ENCODE measurements around the gene STAB1. TPM values are rescaled to one million over a fixed set of nuclear protein-coding genes. Genes with fewer than 3 reads are reported as not detected.

Gene STAB1
- total and polyA plus RNA-seq, 2 of the 8 experiments (the other 6 are each of a cell fraction or from before 2014, with no cell fraction given): 1.0 to 1.9 TPM

DNA sequence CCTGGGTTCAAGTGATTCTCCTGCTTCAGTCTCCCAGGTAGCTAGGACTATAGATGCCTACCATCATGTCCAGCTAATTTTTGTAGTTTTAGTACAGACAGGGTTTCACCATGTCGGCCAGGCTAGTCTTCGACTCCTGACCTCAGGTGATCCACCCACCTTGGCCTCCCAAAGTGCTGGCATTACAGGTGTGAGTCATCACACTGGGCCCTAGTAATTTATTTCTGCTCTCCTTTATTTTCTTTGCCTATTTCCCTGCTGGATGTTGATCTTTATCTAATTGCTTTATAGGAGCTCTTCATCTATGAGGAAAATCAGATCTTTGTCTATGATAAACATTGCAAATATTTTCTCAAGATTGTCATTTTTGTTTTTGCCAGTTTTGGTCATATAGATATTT is 72.9 kb downstream of the STAB1 start:
- no peak overlapping the region for H2BK5ac ChIP-seq (ENCODE audit: low read depth, low read length)
- ChIA-PET CTCF (ENCODE audit: partially characterized antibody) (interaction anchor here (1.0 kb wide), 1 partner anchor 12 kb away, joined by 4 read pairs; no protein-coding TSS in a partner anchor), POLR2A (ENCODE audit: partially characterized antibody) (interaction anchor here (0.7 kb wide), 1 partner anchor 30 kb away, joined by 3 read pairs; no protein-coding TSS in a partner anchor)
- no peak overlapping the region for H3K4ac ChIP-seq (replicated peaks; ENCODE audit: insufficient read length, low read depth, low read length)
- H2AFZ ChIP-seq (ENCODE audit: low read length): no peak overlapping the region
- no peak overlapping the region for H3K14ac ChIP-seq (ENCODE audit: insufficient read length)
- no peak overlapping the region for H3K27ac ChIP-seq (ENCODE audit: low read depth, low read length)
- H4K5ac ChIP-seq (ENCODE audit: insufficient read length, low read depth, low read length): no peak overlapping the region
- no peak overlapping the region for H3K23ac ChIP-seq (ENCODE audit: insufficient read length)
- H3K36me3 ChIP-seq (ENCODE audit: control insufficient read depth in 2 of 4, insufficient read depth in 4 of 4, low read length in 3 of 4): peaks cover 0 to 11% (median 7%) of the 10 kb centered on the region in 4 experiments; a peak in 6 of 8 replicates
- H3K9me3 ChIP-seq (ENCODE audit: insufficient read depth in 2 of 2, low read depth in 1 of 2, low read length in 1 of 2): no peaks in the 10 kb centered on the region
- no peak overlapping the region for H4K8ac ChIP-seq (ENCODE audit: extremely low read depth, insufficient read depth, low read length)
- no peak overlapping the region for H4K91ac ChIP-seq (replicated peaks; ENCODE audit: insufficient read length, low read length)
- 90% methylated on average over 2 of the region's 2 CpGs; no CpG with 5 or more reads in 1 of the 2 experiments for WGBS, 2 experiments (ENCODE audit: extremely low coverage in 1 of 2, insufficient coverage in 1 of 2, insufficient read length in 1 of 2, insufficient replicate concordance in 2 of 2, low coverage in 1 of 2, low lambda C conversion rate in 2 of 2, missing lambda C conversion rate in 1 of 2)
- no peak overlapping the region for H3K56ac ChIP-seq (replicated peaks; ENCODE audit: insufficient read length, low read depth, low read length)
- H2BK20ac ChIP-seq (ENCODE audit: low read length): no peak overlapping the region
- no peak for FAIRE-seq
- no peak overlapping the region for H3K18ac ChIP-seq (ENCODE audit: extremely low read depth, low read length)
- no peaks in the 10 kb centered on the region for H3K4me1 ChIP-seq (replicated peaks in 1 of 4; ENCODE audit: control insufficient read depth in 3 of 4, insufficient read depth in 4 of 4, low read length in 3 of 4)
- H3K27me3 ChIP-seq (replicated peaks in 1 of 4; ENCODE audit: control insufficient read depth in 3 of 4, extremely low read depth in 1 of 4, insufficient read depth in 3 of 4, low read length in 3 of 4): no peaks in the 10 kb centered on the region
- no peak overlapping the region for H2BK120ac ChIP-seq (replicated peaks; ENCODE audit: low read depth, low read length)
- no peaks in the 10 kb centered on the region for H4K20me1 ChIP-seq (replicated peaks in 1 of 2; ENCODE audit: control insufficient read depth in 1 of 2, insufficient read depth in 2 of 2, low read length in 2 of 2)
- DNase-seq (ENCODE audit: low read depth in 1 of 2, low spot score in 2 of 2): no peak
- no peak overlapping the region for H2BK15ac ChIP-seq (ENCODE audit: low read length)
- no peak overlapping the region for H3K4me2 ChIP-seq (ENCODE audit: insufficient read depth in 1 of 2, low read depth in 2 of 2, low read length in 2 of 2)
- no peak overlapping the region for H2BK12ac ChIP-seq (ENCODE audit: low read depth, low read length)
- no peaks in the 10 kb centered on the region for H3K23me2 ChIP-seq (ENCODE audit: low read depth, low read length)
- H3K79me1 ChIP-seq (ENCODE audit: low read depth, low read length): no peaks in the 10 kb centered on the region
- no peak overlapping the region for H3K9ac ChIP-seq (replicated peaks in 1 of 4; ENCODE audit: extremely low read depth in 1 of 4, low read depth in 3 of 4, low read length in 3 of 4)
- no peaks in the 10 kb centered on the region for H3K79me2 ChIP-seq (ENCODE audit: control insufficient read depth in 1 of 2, insufficient read depth in 2 of 2, low read length in 2 of 2)
- no peak overlapping the region for H2AK5ac ChIP-seq (ENCODE audit: low read depth, low read length)
- H3K4me3 ChIP-seq (ENCODE audit: extremely low read depth in 1 of 4, insufficient read depth in 2 of 4, low read depth in 3 of 4, low read length in 4 of 4): no peak overlapping the region
- no peak for TF ChIP-seq SRF (IDR thresholded peaks at IDR 0.05; ENCODE audit: low read depth, low read length)
- TF ChIP-seq HDAC6 (IDR thresholded peaks at IDR 0.05; ENCODE audit: low read depth, low read length): no peak
- TF ChIP-seq, protein P1, sequence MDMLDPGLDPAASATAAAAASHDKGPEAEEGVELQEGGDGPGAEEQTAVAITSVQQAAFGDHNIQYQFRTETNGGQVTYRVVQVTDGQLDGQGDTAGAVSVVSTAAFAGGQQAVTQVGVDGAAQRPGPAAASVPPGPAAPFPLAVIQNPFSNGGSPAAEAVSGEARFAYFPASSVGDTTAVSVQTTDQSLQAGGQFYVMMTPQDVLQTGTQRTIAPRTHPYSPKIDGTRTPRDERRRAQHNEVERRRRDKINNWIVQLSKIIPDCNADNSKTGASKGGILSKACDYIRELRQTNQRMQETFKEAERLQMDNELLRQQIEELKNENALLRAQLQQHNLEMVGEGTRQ (IDR thresholded peaks at IDR 0.05; ENCODE audit: low read length): no peak
- TF ChIP-seq KDM5A (IDR thresholded peaks at IDR 0.05; ENCODE audit: low read length): no peak
- no peak for TF ChIP-seq ASH2L (IDR thresholded peaks at IDR 0.05; ENCODE audit: low read length)
- no peak for TF ChIP-seq TAF1 (IDR thresholded peaks at IDR 0.05; ENCODE audit: low read depth, low read length)
- TF ChIP-seq SIX5 (IDR thresholded peaks at IDR 0.05; ENCODE audit: low read depth, low read length): no peak
- TF ChIP-seq ZNF274 (IDR thresholded peaks at IDR 0.05; ENCODE audit: borderline replicate concordance, extremely low read depth, low read length): no peak
- TF ChIP-seq KDM4A (IDR thresholded peaks at IDR 0.05; ENCODE audit: low read depth, low read length, severe bottlenecking): no peak
- TF ChIP-seq RBBP5 (IDR thresholded peaks at IDR 0.05; ENCODE audit: borderline replicate concordance, low read depth, low read length): no peak
- TF ChIP-seq SP1 (IDR thresholded peaks at IDR 0.05; ENCODE audit: low read depth, low read length): no peak
- no peak for TF ChIP-seq CBX8 (IDR thresholded peaks at IDR 0.05; ENCODE audit: borderline replicate concordance, low read depth, low read length)
- TF ChIP-seq GTF2F1 (IDR thresholded peaks at IDR 0.05; ENCODE audit: borderline replicate concordance, low read depth, low read length): no peak
- TF ChIP-seq, protein P2, sequence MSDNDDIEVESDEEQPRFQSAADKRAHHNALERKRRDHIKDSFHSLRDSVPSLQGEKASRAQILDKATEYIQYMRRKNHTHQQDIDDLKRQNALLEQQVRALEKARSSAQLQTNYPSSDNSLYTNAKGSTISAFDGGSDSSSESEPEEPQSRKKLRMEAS (IDR thresholded peaks at IDR 0.05): no peak
